PFSK-1 (cell line): ENCODE measurements around the gene MET.

Experiments used
- POLR2AphosphoS5 ChIP-seq: IDR thresholded peaks from 2 replicates; pipeline ENCODE4 v1.6.1; 2012; ENCODE audit warnings: low read depth, mild to moderate bottlenecking, control low read depth, low read length, moderate library complexity
- SIN3A ChIP-seq: IDR thresholded peaks from 2 replicates; pipeline ENCODE4 v1.6.1; 2012; ENCODE audit warnings: mild to moderate bottlenecking, low read length, moderate library complexity, borderline replicate concordance; ENCODE audit not compliant: insufficient read depth
- TAF1 ChIP-seq: IDR thresholded peaks from 2 replicates; pipeline ENCODE4 v1.6.1; 2012; ENCODE audit warnings: low read length, control low read depth, borderline replicate concordance; ENCODE audit not compliant: insufficient read depth

DNA sequence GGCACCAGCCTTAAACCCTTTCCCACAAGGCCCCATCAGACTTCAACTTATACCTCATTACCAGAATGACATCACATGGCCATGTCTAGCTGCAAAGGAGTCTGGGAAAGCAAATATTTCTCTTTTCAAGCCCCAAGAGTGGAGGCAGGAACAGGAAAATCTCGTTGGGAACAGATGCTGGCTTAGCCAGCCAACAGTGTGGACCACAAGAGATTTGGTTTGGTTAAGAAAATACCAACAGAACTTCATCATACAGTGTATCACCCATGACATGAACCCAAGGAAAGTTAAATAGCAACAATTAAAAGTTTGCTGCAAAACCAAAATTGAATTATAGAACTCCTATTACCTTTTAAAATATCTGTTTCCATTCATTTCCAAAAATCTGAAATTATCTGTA is 2.2 kb upstream of the MET start:
- TF ChIP-seq POLR2AphosphoS5: no peak
- TF ChIP-seq SIN3A: no peak
- no peak for TF ChIP-seq TAF1
